HG03460 (cell line): ENCODE measurements around the gene TMEM140.
"Not testable (repeated sequence)": the region's sequence is repeated elsewhere in the genome, so short reads cannot be mapped to it uniquely, and the experiment has no call there.

Source experiments
- ATAC-seq: cut with Tn5 transposase; IDR thresholded peaks from one replicate; pipeline ENCODE4 v1.9.1; 2021; ENCODE audit not compliant: unreplicated experiment

The TMEM140 gene

DNA sequence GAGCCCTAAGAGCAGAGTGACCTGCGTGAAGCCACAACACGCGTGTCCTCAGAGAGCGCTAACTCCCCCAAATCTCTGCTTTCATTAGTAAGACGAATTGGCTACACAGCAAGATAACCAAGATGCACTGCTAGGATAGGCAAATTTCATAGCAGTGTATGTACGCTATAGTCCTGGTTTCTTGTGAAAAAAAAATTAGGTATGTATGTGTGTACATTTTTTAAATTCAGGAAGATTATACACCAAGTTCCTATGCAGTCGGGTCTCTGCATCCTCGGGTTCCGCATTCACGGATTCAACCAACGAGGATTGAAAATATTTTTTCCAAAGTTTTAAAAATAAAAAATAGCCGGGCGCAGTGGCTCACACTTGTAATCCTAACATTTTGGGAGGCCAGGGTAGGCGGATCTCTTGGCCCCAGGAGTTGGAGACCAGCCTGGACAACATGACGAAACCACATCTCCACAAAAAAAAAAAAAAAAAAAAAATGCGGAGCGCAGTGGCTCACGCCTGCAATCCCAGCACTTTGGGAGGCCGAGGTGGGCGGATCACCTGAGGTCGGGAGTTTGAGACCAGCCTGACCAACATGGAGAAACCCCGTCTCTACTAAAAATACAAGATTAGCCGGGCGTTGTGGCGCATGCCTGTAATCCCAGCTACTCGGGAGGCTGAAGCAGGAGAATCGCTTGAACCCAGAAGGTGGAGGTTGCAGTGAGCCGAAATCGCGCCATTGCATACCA is 64.2 kb downstream of the TMEM140 start:
- ATAC-seq, result not testable (repeated sequence)

DNA sequence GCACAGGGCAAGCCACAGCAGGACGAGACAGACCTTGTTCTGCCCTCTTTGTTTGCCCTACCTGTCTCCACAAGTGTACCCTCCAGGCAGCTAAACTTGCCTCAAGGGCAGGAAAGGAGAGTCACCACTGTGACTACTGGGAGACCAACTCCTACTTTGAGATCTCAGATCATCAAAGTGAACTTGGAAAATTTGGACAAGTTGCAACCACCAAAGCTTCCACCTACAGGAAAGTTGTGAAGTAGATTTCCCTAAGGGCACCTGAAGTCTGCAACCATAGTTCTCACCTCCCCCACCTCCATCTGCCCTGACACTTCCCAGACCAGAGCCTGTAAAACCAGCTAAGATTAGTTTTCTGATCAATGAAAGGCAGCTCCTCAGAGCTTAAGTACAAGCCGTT is 66.0 kb downstream of the TMEM140 start:
- no peak for ATAC-seq

- no peak for ATAC-seq
Measured at GRCh38 chr7:135215180-135215579, 67.3 kb downstream of the TMEM140 start.

DNA sequence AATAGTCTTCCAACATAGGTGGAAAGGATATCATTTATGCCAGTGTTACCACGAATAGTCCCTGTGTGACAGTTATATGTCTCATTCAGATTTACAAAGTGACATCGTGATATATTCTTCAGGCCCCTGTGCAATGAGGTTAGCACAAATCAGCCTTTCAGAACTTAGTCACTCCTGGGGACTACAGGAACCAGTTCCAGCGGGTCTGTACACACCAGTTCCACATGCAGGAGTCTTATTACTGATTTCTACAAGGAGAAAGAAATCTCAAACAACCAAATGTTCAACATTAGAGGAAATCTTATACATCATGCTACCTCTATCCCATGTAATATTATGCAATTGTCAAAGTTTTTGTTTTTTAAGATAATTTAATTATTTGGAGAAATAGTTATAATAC is 67.8 kb downstream of the TMEM140 start:
- ATAC-seq, result no peak
